RCC 7860 (cell line): ENCODE results near the gene ARHGEF1.
"Not testable (repeated sequence)": the region's sequence is repeated elsewhere in the genome, so short reads cannot be mapped to it uniquely, and the experiment has no call there.

Experiments
- DNase-seq: peaks from one replicate; pipeline ENCODE4 v3.0.0-alpha.2; 2015; ENCODE audit warnings: low spot score
- FAIRE-seq: peaks from 2 replicates; lab custom pipeline; 2012; peaks lifted over from hg19 to GRCh38; lab: Jason Lieb, UNC

The ARHGEF1 gene

GRCh38 chr19:41861116-41861768, 21.7 kb upstream of the ARHGEF1 start:
- no peak for DNase-seq
- no peak for FAIRE-seq

GRCh38 chr19:41861846-41862245, 21.1 kb upstream of the ARHGEF1 start:
- no peak for DNase-seq
- FAIRE-seq: no peak

- FAIRE-seq (no peak), DNase-seq (no peak)
Observed at GRCh38 chr19:41862445-41862986, 20.5 kb upstream of the ARHGEF1 start.

DNA sequence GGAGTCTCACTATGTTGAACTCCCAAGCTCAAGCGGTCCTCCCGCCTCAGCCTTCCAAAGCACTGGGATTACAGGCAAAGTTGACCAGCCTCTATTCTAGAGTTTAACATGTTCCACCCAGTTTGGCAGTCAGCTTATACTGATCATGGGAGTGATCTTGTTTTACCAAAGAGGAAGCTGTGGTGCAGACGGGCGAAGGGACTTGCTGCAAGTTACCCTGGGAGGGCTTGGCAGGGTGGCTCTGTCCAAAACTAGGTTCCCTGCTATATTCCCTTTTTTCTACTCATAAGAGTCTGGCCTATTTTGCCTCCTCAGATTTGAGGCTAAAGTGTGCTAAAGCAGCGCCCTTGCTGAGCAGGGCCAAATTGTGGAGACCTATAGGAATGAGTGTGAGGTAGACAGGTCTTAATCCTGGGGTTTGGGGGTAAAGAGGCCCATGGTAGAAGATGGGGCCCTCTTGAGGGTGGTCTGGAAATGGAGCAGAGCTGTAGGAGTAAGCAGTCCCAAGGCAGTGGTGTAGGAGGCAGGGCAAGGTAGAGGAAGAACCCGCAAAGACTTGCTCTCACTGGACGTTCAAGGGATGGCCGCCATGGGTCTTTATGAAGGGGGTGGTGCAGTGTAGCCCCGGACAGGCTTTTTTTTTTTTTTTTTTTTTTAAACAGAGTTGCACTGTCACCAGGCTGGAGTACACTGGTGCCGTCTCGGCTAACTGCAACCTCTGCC, 19.6 kb upstream of the ARHGEF1 start:
- DNase-seq: no peak
- FAIRE-seq: no peak

GRCh38 chr19:41864374-41864773, 18.6 kb upstream of the ARHGEF1 start:
- DNase-seq: no peak
- FAIRE-seq: no peak

GRCh38 chr19:41866284-41866683, 16.7 kb upstream of the ARHGEF1 start:
- FAIRE-seq (no peak), DNase-seq (no peak)

GRCh38 chr19:41868120-41868988, 14.6 kb upstream of the ARHGEF1 start:
- DNase-seq: no peak
- FAIRE-seq: no peak

DNA sequence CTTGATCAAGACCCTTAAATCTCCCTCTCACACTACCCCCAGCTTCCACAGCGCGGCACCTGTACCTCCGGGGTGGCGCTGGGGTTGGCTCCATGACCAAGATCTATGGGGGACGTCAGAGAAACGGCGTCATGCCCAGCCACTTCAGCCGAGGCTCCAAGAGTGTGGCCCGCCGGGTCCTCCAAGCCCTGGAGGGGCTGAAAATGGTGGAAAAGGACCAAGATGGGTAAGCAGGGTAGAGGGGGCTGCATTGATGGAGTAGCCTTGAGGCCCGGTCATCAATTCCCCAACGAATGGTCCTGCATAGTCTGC, 14.0 kb upstream of the ARHGEF1 start:
- no peak for FAIRE-seq

GRCh38 chr19:41869374-41869955, 13.5 kb upstream of the ARHGEF1 start:
- DNase-seq (no peak), FAIRE-seq (no peak)

More for the DNA sequence above, 14.0 kb upstream of the ARHGEF1 start:
- DNase-seq: no peak

- DNase-seq: peak; percentile 63
- FAIRE-seq: no peak
Observed at GRCh38 chr19:41870401-41870873, 12.5 kb upstream of the ARHGEF1 start.

DNA sequence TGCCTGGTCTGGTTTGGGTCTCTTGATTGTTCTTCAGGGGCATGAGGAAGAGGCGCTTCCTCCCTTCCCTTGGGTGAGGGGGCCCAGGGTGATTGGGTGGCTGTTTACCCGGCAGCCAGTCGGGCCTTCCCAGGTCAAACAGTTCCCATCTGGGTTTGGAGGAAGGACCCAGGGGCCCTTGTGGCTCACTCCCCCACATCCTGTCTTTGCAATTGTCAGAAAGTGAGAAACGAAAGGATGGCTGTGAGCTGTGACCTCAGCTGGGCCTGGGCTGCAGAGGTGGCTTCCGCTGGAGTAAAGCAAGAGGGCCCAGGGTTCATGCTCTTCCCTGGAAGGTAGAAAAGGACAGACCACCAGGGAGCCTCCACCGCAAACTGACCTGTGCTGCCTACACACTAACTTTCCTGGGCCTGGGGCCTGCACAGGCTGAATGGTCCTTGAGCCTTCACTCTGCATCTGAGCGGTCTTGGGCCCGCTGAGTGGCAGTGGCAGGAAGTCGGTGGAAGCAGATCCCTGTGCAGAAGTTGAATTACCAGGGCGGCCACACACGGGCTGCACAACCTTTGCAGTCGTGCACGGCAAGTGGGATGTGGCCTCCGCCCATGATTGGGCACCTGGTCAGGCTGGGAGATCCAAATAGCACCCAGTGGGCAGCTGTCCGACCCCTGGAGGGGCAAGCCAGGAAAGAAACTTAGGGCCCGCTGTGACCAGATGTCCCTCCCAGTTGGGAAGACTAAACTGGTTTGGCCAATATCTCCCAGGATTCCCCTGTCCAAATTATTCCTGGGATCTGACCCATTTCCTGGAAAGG, 11.2 kb upstream of the ARHGEF1 start:
- DNase-seq: no peak
- no peak for FAIRE-seq

GRCh38 chr19:41872384-41872774, 10.6 kb upstream of the ARHGEF1 start:
- DNase-seq: no peak
- no peak for FAIRE-seq

DNA sequence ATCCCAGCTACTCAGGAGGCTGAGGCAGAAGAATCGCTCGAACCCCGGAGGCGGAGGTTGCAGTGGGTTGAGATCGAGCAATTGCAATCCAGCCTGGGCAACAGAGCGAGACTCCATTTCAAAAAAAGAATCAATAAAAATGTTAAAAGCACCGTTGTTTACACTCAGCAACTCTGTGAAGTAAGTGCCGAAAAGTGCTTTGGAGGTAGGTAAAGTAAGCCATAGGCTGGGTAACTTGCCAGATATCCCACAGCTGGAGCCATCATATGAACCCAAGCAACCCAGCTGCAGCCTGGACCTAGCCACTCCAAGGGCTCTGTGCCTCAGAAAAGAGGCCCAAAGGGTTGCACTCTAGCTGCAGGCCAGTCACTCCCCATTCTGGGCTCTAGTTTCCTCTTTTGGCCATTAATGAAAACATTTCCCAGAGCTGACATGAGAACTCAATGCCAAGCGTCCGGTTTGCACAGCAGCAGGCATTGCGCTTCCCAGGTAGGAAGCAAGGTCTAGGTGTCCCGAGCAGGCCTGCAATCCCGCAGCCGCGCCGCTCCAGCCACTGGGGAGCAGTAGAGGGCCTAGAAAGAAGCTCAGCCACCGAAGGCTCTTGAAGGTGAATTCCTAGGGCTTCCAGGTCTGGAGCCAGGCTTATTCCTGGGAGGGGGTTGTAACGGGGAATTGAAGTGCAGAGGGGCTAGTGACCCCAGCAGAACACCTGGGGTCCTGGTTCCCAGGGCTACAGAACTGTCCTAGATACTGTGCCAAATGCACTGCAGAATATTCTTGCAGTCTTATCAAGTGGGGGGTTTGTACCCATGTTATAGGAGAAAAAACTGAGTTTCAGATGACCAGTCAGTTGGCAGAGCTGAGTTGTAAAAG, 10.0 kb upstream of the ARHGEF1 start:
- DNase-seq: peak; percentile 64
- FAIRE-seq: no peak

GRCh38 chr19:41875973-41876372, 7.0 kb upstream of the ARHGEF1 start:
- not testable (repeated sequence) for DNase-seq, FAIRE-seq

DNA sequence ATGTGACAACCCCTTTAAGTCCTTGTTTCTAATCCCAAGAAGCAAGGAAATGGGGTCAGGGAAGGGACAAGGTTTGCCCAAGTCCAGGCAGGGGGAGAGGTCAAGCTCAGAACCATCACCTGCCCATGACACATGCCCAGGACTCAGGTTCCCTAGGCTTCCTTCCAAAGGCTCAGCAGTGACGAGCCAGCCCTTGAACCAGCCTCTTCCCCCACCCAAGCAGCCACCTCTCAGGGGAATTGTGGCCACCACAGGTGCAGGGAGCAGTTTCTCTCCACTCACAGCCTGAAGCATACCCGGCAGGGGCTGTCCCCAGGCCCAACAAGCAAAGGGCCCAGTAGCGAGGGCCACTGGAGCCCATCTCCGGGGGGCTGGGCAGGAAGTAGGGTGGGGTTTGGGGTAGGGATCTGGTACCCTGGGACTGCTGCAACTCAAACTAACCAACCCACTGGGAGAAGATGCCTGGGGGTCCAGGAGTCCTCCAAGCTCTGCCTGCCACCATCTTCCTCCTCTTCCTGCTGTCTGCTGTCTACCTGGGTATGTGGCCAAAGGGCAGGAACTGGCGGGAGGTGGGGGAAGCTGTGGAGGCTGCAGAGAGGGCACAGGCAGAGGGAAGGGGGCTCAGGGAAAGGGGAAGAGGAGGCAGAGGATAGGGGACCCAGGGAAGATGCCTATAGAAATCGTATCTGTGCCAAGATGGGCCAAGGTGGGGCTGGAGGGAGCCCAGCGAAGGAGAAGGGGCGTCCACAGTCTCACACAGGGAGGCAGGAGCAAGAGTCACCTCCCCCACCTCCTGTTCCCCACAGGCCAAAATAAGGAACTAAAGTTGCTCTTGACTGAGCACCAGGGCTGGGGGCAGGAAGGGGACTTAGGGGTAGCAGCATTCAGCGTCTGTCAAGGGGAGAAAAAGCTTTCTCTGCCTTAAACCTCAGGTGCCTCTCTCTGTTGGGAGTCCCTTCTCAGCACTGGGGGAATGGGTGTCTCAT, 5.8 kb upstream of the ARHGEF1 start, which contains the start of gene CD79A:
Gene CD79A (plus strand): TSS at position 433 of the 986 bp plus-strand sequence. CDS start 26 bp downstream, at position 459.
- no peak for FAIRE-seq

GRCh38 chr19:41877916-41878905, 4.8 kb upstream of the ARHGEF1 start:
- DNase-seq: no peak
- no peak for FAIRE-seq

More for the DNA sequence above, 5.8 kb upstream of the ARHGEF1 start, which contains the start of gene CD79A:
- no peak for DNase-seq

- FAIRE-seq: no peak
- no peak for DNase-seq
Observed at GRCh38 chr19:41879080-41879479, 3.9 kb upstream of the ARHGEF1 start.
